Measurements from ENCODE around the gene MAP7. TPM values are rescaled to one million over a fixed set of nuclear protein-coding genes. Genes with fewer than 3 reads are reported as not detected.

Gene MAP7
- total and polyA plus RNA-seq, 7 experiments from 2014 or later, result 0.13 to 1.1 (median 0.17) TPM

GRCh38 chr6:136323431-136324112 is 226.7 kb downstream of the MAP7 start:
- H3K9me3 ChIP-seq (ENCODE audit: control insufficient read depth in 2 of 3, low read length in 3 of 3), result no peaks in the 10 kb centered on the region
- Mint-ChIP-seq H3K36me3 (no peaks in the 10 kb centered on the region), H3K9me3 (no peaks in the 10 kb centered on the region), H3K4me1 (no peaks in the 10 kb centered on the region), H3K27ac (no peak overlapping the region), H3K27me3 (peaks cover 0 to 8% (median 0%) of the 10 kb centered on the region in 5 donors), H3K4me3 (no peak overlapping the region)
- intact Hi-C loops (cut with micrococcal nuclease), result no loop called here
- DNase-seq, result no peak
- ChIA-PET POLR2A (no interaction called here), CTCF (interaction anchor here (0.9 kb wide), 1 partner anchor 97 kb away, joined by 3 read pairs; no protein-coding TSS in a partner anchor)
- H3K4me1 ChIP-seq (ENCODE audit: control insufficient read depth in 2 of 2, insufficient read depth in 2 of 2, low read length in 2 of 2), result no peaks in the 10 kb centered on the region
- H3K27ac ChIP-seq (ENCODE audit: low read depth, low read length), result no peak overlapping the region
- no peak for ATAC-seq
- no peak overlapping the region for H3K4me3 ChIP-seq (ENCODE audit: low read length)
- H3K36me3 ChIP-seq (ENCODE audit: control insufficient read depth in 2 of 3, insufficient read depth in 3 of 3, low read length in 3 of 3), result no peaks in the 10 kb centered on the region
- H3K27me3 ChIP-seq (ENCODE audit: control insufficient read depth in 2 of 2, insufficient read depth in 2 of 2, low read length in 2 of 2), result no peaks in the 10 kb centered on the region

- H3K4me3 ChIP-seq (ENCODE audit: low read length), result no peak overlapping the region
- Mint-ChIP-seq H3K9me3 (no peaks in the 10 kb centered on the region), H3K4me1 (peaks cover 0 to 5% (median 0%) of the 10 kb centered on the region in 7 donors), H3K36me3 (no peaks in the 10 kb centered on the region), H3K27ac (no peak overlapping the region), H3K4me3 (no peak overlapping the region), H3K27me3 (peaks cover 0 to 8% (median 0%) of the 10 kb centered on the region in 5 donors)
- H3K27me3 ChIP-seq (ENCODE audit: control insufficient read depth in 2 of 2, insufficient read depth in 2 of 2, low read length in 2 of 2), result no peaks in the 10 kb centered on the region
- H3K27ac ChIP-seq (ENCODE audit: low read depth, low read length), result no peak overlapping the region
- ATAC-seq (no peak), DNase-seq (no peak)
- ChIA-PET CTCF (interaction anchor here (1.1 kb wide), 1 partner anchor 93 kb away, joined by 3 read pairs; no protein-coding TSS in a partner anchor), POLR2A (no interaction called here)
- intact Hi-C loops (cut with micrococcal nuclease), result loop anchor here in 1 of 2 donors (5.0 kb wide), 1 partner anchor 37 kb away; no protein-coding TSS in a partner anchor
- no peaks in the 10 kb centered on the region for H3K4me1 ChIP-seq (ENCODE audit: control insufficient read depth in 2 of 2, insufficient read depth in 2 of 2, low read length in 2 of 2)
- H3K36me3 ChIP-seq (ENCODE audit: control insufficient read depth in 2 of 3, insufficient read depth in 3 of 3, low read length in 3 of 3), result no peaks in the 10 kb centered on the region
- no peaks in the 10 kb centered on the region for H3K9me3 ChIP-seq (ENCODE audit: control insufficient read depth in 2 of 3, low read length in 3 of 3)
Observed at GRCh38 chr6:136319732-136320131, 230.5 kb downstream of the MAP7 start.

DNA sequence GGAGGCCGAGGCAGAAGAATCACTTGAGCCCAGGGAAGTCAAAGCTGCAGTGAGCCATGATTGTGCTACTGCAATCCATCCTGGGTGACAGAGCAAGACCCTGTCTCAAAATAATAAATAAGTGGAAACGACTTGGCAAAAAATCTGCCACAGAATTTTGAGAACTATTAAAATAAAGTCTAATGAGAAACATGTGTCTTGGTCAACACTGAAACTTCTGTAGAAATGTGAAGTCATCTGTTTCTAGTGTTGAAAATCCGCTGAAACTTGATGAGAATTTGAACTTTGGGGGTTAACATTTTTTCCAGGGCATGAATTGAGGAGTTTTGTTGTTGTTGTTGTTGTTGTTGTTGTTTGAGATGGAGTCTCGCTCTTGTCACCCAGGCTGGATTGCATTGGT is 231.5 kb downstream of the MAP7 start:
- POLR2A ChIA-PET, result interaction anchor here (0.7 to 3.2 kb wide), 2 partner anchors 29 to 720 kb away, joined by 5 to 22 read pairs; partner anchors contain the start of gene BCLAF1

GRCh38 chr6:136317971-136318370 is 232.3 kb downstream of the MAP7 start:
- no peaks in the 10 kb centered on the region for H3K9me3 ChIP-seq (ENCODE audit: control insufficient read depth in 2 of 3, low read length in 3 of 3)

More for the DNA sequence above, 231.5 kb downstream of the MAP7 start:
- intact Hi-C loops (cut with micrococcal nuclease), result loop anchor here in 1 of 2 donors (5.0 kb wide), 1 partner anchor 36 kb away; no protein-coding TSS in a partner anchor
- no peak for DNase-seq
- Histone ChIP-seq H3K9me3 (ENCODE audit: control insufficient read depth in 2 of 3, low read length in 3 of 3) (no peaks in the 10 kb centered on the region), H3K36me3 (ENCODE audit: control insufficient read depth in 2 of 3, insufficient read depth in 3 of 3, low read length in 3 of 3) (no peaks in the 10 kb centered on the region), H3K4me3 (ENCODE audit: low read length) (no peak overlapping the region), H3K27ac (ENCODE audit: low read depth, low read length) (no peak overlapping the region), H3K27me3 (ENCODE audit: control insufficient read depth in 2 of 2, insufficient read depth in 2 of 2, low read length in 2 of 2) (no peaks in the 10 kb centered on the region), H3K4me1 (ENCODE audit: control insufficient read depth in 2 of 2, insufficient read depth in 2 of 2, low read length in 2 of 2) (no peaks in the 10 kb centered on the region)
- Mint-ChIP-seq H3K9me3 (no peaks in the 10 kb centered on the region), H3K27ac (no peak overlapping the region), H3K27me3 (peaks cover 0 to 13% (median 0%) of the 10 kb centered on the region in 5 donors), H3K4me1 (peaks cover 0 to 5% (median 0%) of the 10 kb centered on the region in 7 donors), H3K36me3 (no peaks in the 10 kb centered on the region), H3K4me3 (no peak overlapping the region)
- CTCF ChIA-PET, result interaction anchor here (0.7 to 1.4 kb wide), 5 partner anchors 8 to 868 kb away, joined by 3 to 5 read pairs (median 3); partner anchors contain the start of gene MTFR2
- no peak for ATAC-seq

GRCh38 chr6:136317021-136317694 is 233.1 kb downstream of the MAP7 start:
- Histone ChIP-seq H3K36me3 (ENCODE audit: control insufficient read depth in 2 of 3, insufficient read depth in 3 of 3, low read length in 3 of 3) (no peaks in the 10 kb centered on the region), H3K4me3 (ENCODE audit: low read length) (no peak overlapping the region), H3K27me3 (ENCODE audit: control insufficient read depth in 2 of 2, insufficient read depth in 2 of 2, low read length in 2 of 2) (no peaks in the 10 kb centered on the region), H3K4me1 (ENCODE audit: control insufficient read depth in 2 of 2, insufficient read depth in 2 of 2, low read length in 2 of 2) (no peaks in the 10 kb centered on the region), H3K27ac (ENCODE audit: low read depth, low read length) (no peak overlapping the region), H3K9me3 (ENCODE audit: control insufficient read depth in 2 of 3, low read length in 3 of 3) (no peaks in the 10 kb centered on the region)
- Mint-ChIP-seq H3K27ac (peak overlapping the region in 1 of 9 donors; percentile 19), H3K4me1 (peaks cover 0 to 5% (median 0%) of the 10 kb centered on the region in 7 donors), H3K9me3 (no peaks in the 10 kb centered on the region), H3K36me3 (no peaks in the 10 kb centered on the region), H3K27me3 (peaks cover 0 to 19% (median 0%) of the 10 kb centered on the region in 5 donors), H3K4me3 (no peak overlapping the region)
- POLR2A ChIA-PET, result interaction anchor here (0.7 to 3.2 kb wide), 3 partner anchors 23 to 27 kb away, joined by 3 to 22 read pairs (median 3); partner anchors contain the start of gene BCLAF1
- DNase-seq (peak; percentile 25 to 77 (median 66)), ATAC-seq (peak; percentile 91)
- CTCF ChIA-PET, result interaction anchor here (0.6 to 1.9 kb wide), 15 partner anchors 8 to 866 kb away, joined by 3 to 6 read pairs (median 3); no protein-coding TSS in a partner anchor
- intact Hi-C loops (cut with micrococcal nuclease), result loop anchor here (1.0 to 5.0 kb wide), 13 partner anchors 27 to 866 kb away; partner anchors contain the start of genes MTFR2 (in 2 of the 2) and BCLAF1 (in 1 of the 2)

More at GRCh38 chr6:136317971-136318370, 232.3 kb downstream of the MAP7 start:
- ATAC-seq (no peak), DNase-seq (no peak)
- no peak overlapping the region for H3K4me3 Mint-ChIP-seq
- Histone ChIP-seq H3K27me3 (ENCODE audit: control insufficient read depth in 2 of 2, insufficient read depth in 2 of 2, low read length in 2 of 2) (no peaks in the 10 kb centered on the region), H3K4me1 (ENCODE audit: control insufficient read depth in 2 of 2, insufficient read depth in 2 of 2, low read length in 2 of 2) (no peaks in the 10 kb centered on the region), H3K4me3 (ENCODE audit: low read length) (no peak overlapping the region), H3K36me3 (ENCODE audit: control insufficient read depth in 2 of 3, insufficient read depth in 3 of 3, low read length in 3 of 3) (no peaks in the 10 kb centered on the region), H3K27ac (ENCODE audit: low read depth, low read length) (no peak overlapping the region)
- peaks cover 0 to 18% (median 0%) of the 10 kb centered on the region in 5 donors for H3K27me3 Mint-ChIP-seq
- no peak overlapping the region for H3K27ac Mint-ChIP-seq
- intact Hi-C loops (cut with micrococcal nuclease), result loop anchor here (1.0 to 5.0 kb wide), 13 partner anchors 28 to 867 kb away; partner anchors contain the start of genes MTFR2 (in 2 of the 2) and BCLAF1 (in 1 of the 2)
- H3K4me1 Mint-ChIP-seq, result peaks cover 0 to 5% (median 0%) of the 10 kb centered on the region in 7 donors
- CTCF ChIA-PET, result interaction anchor here (0.6 to 1.9 kb wide), 13 partner anchors 9 to 867 kb away, joined by 3 to 6 read pairs (median 3); partner anchors contain the start of gene MTFR2
- no peaks in the 10 kb centered on the region for H3K9me3 Mint-ChIP-seq
- H3K36me3 Mint-ChIP-seq, result no peaks in the 10 kb centered on the region
- POLR2A ChIA-PET, result interaction anchor here (0.7 to 3.2 kb wide), 2 partner anchors 23 to 28 kb away, joined by 3 to 22 read pairs; partner anchors contain the start of gene BCLAF1

- no peak for ATAC-seq
- Histone ChIP-seq H3K4me1 (ENCODE audit: control insufficient read depth in 2 of 2, insufficient read depth in 2 of 2, low read length in 2 of 2) (no peaks in the 10 kb centered on the region), H3K4me3 (ENCODE audit: low read length) (no peak overlapping the region), H3K9me3 (ENCODE audit: control insufficient read depth in 2 of 3, low read length in 3 of 3) (no peaks in the 10 kb centered on the region), H3K27me3 (ENCODE audit: control insufficient read depth in 2 of 2, insufficient read depth in 2 of 2, low read length in 2 of 2) (no peaks in the 10 kb centered on the region), H3K36me3 (ENCODE audit: control insufficient read depth in 2 of 3, insufficient read depth in 3 of 3, low read length in 3 of 3) (no peaks in the 10 kb centered on the region), H3K27ac (ENCODE audit: low read depth, low read length) (no peak overlapping the region)
- DNase-seq, result no peak
- H3K27me3 Mint-ChIP-seq, result peaks cover 0 to 14% (median 0%) of the 10 kb centered on the region in 5 donors
- no peak overlapping the region for H3K27ac Mint-ChIP-seq
- H3K4me3 Mint-ChIP-seq, result no peak overlapping the region
- peaks cover 0 to 5% (median 0%) of the 10 kb centered on the region in 7 donors for H3K4me1 Mint-ChIP-seq
- ChIA-PET CTCF (interaction anchor here (1.2 kb wide), 1 partner anchor 46 kb away, joined by 3 read pairs; no protein-coding TSS in a partner anchor), POLR2A (interaction anchor here (0.6 to 3.2 kb wide), 2 partner anchors 9 to 25 kb away, joined by 3 to 22 read pairs; partner anchors contain the start of gene BCLAF1)
- H3K36me3 Mint-ChIP-seq, result no peaks in the 10 kb centered on the region
- intact Hi-C loops (cut with micrococcal nuclease), result loop anchor here in 1 of 2 donors (5.0 kb wide), 1 partner anchor 33 kb away; no protein-coding TSS in a partner anchor
- no peaks in the 10 kb centered on the region for H3K9me3 Mint-ChIP-seq
Observed at GRCh38 chr6:136315594-136315993, 234.6 kb downstream of the MAP7 start.
